HepG2 (cell line): Measurements from ENCODE around the gene SWI5. TPM values are rescaled to one million over a fixed set of nuclear protein-coding genes. Genes with fewer than 3 reads are reported as not detected.

Source experiments
- ATAC-seq: fragments of 200-7000 bp; cut with Tn5 transposase; 3 replicates; pipeline ENCODE4 v1.9.1; 2020; ENCODE audit warnings: mild to moderate bottlenecking, moderate library complexity
- BruUV-seq: library from RNA; stranded (reverse); fragments of 400-500 nt; replicated peaks from 2 replicates; lab custom pipeline; 2021; lab: Mats Ljungman, UMichigan
- CTCF ChIA-PET: fragments of 300-600 bp; formaldehyde crosslinking; extraction: SDS; loops from one replicate; lab custom pipeline; 2021; ENCODE audit warnings: low total read pairs, inconsistent platforms, low intra/inter-chr PET ratio; lab: Yijun Ruan, JAX
- POLR2A ChIA-PET: fragments of 350-600 bp; sonication (Branson Sonifier 250); formaldehyde crosslinking; loops from one replicate; lab custom pipeline; 2020; ENCODE audit warnings: antibody characterized with exemption, inconsistent platforms; lab: Yijun Ruan, JAX
- DNase-seq: peaks from one replicate; pipeline ENCODE4 v3.0.0-alpha.2; 2015; ENCODE audit warnings: low spot score
- FAIRE-seq: peaks from 3 replicates; lab custom pipeline; 2011; peaks lifted over from hg19 to GRCh38; lab: Jason Lieb, UNC
- H2AFZ ChIP-seq: one replicate; pipeline ENCODE4 v1.6.1; 2011; ENCODE audit warnings: low read length, inconsistent platforms
- H3K27ac ChIP-seq: fragments of 300-600 bp; 3 replicates; pipeline ENCODE4 v1.8.0; 2011; ENCODE audit warnings: mixed run types, mild to moderate bottlenecking, mixed read lengths, low read length, inconsistent platforms; ENCODE audit not compliant: insufficient read depth; ENCODE audit errors: extremely low read length
- H3K27me3 ChIP-seq, 2 experiments: fragments of 200-600 bp in 1 of 2; 2 replicates in 1 of 2; 3 replicates in 1 of 2; pipeline versions ENCODE4 v1.6.0 to v1.8.0; 2011; ENCODE audit warnings: low read length in 2 of 2, mild to moderate bottlenecking in 2 of 2, moderate library complexity in 2 of 2, inconsistent platforms in 1 of 2; ENCODE audit not compliant: insufficient read depth in 2 of 2, control insufficient read depth in 1 of 2
- H3K36me3 ChIP-seq, 2 experiments: fragments of 200-600 bp in 1 of 2; replicated peaks in 1 of 2; 2 replicates in 1 of 2; 3 replicates in 1 of 2; pipeline versions ENCODE4 v1.5.1 to v1.8.0; 2011; ENCODE audit warnings: low read length in 2 of 2, inconsistent platforms in 1 of 2; ENCODE audit not compliant: insufficient read depth in 2 of 2, control insufficient read depth in 1 of 2
- H3K4me1 ChIP-seq: 2 replicates; pipeline ENCODE4 v1.5.1; 2012; ENCODE audit warnings: low read length, inconsistent platforms; ENCODE audit not compliant: insufficient read depth
- H3K4me2 ChIP-seq: 2 replicates; pipeline ENCODE4 v1.6.0; 2011; ENCODE audit warnings: low read depth, low read length, inconsistent platforms
- H3K4me3 ChIP-seq, 3 experiments: fragments of 200-600 bp in 1 of 3; sonication (generic), shearing (Covaris generic) in 1 of 3; replicated peaks in 1 of 3; 2 replicates each; pipeline ENCODE4 v1.5.1; 2011 to 2016; ENCODE audit warnings: low read length in 3 of 3, inconsistent platforms in 2 of 3, low read depth in 2 of 3, mild to moderate bottlenecking in 2 of 3, control low read depth in 1 of 3, mixed read lengths in 1 of 3; ENCODE audit not compliant: insufficient read depth in 1 of 3
- H3K79me2 ChIP-seq: one replicate; pipeline ENCODE4 v1.6.1; 2011; ENCODE audit warnings: low read length, inconsistent platforms; ENCODE audit not compliant: insufficient read depth
- H3K9ac ChIP-seq: 2 replicates; pipeline ENCODE4 v1.6.0; 2011; ENCODE audit warnings: mild to moderate bottlenecking, low read depth, low read length, inconsistent platforms; ENCODE audit not compliant: insufficient read depth
- H3K9me3 ChIP-seq: 2 replicates; pipeline ENCODE4 v1.5.1; 2012; ENCODE audit warnings: mild to moderate bottlenecking, low read length
- H4K20me1 ChIP-seq: 2 replicates; pipeline ENCODE4 v1.6.0; 2011; ENCODE audit warnings: inconsistent platforms, mild to moderate bottlenecking, low read length, moderate library complexity; ENCODE audit not compliant: insufficient read depth
- ARID2 ChIP-seq: sonication (generic); formaldehyde crosslinking; IDR thresholded peaks from 2 replicates; pipeline ENCODE4 v1.8.1; 2022; ENCODE audit warnings: mild to moderate bottlenecking, missing genetic modification reagents, borderline replicate concordance
- KLF16 ChIP-seq, 2 experiments: sonication (generic) in 1 of 2; formaldehyde crosslinking in 1 of 2; IDR thresholded peaks; 2 replicates each; pipeline versions ENCODE4 v1.6.1 to v1.8.0; 2016 to 2023; ENCODE audit warnings: missing genetic modification reagents in 2 of 2, missing compliant biosample characterization in 1 of 2
- MAFG ChIP-seq: sonication (generic); formaldehyde crosslinking; IDR thresholded peaks from 2 replicates; pipeline ENCODE4 v1.5.1; 2020; ENCODE audit warnings: mild to moderate bottlenecking, missing genetic modification reagents
- POGK ChIP-seq: sonication (generic); formaldehyde crosslinking; conservative IDR thresholded peaks from 2 replicates; pipeline ENCODE4 v1.8.0; 2022; ENCODE audit warnings: mild to moderate bottlenecking, moderate library complexity, missing genetic modification reagents
- SAFB2 ChIP-seq: sonication (generic); formaldehyde crosslinking; IDR thresholded peaks from 2 replicates; pipeline ENCODE4 v1.5.1; 2020; ENCODE audit warnings: missing genetic modification reagents, low read depth, mild to moderate bottlenecking, borderline replicate concordance
- TBX2 ChIP-seq: sonication (generic); formaldehyde crosslinking; IDR thresholded peaks from 2 replicates; pipeline ENCODE4 v1.5.0; 2020; ENCODE audit warnings: missing genetic modification reagents, mild to moderate bottlenecking, borderline replicate concordance
- ZNF296 ChIP-seq: sonication (generic); formaldehyde crosslinking; conservative IDR thresholded peaks from 2 replicates; pipeline ENCODE4 v1.5.0; 2020; ENCODE audit warnings: mild to moderate bottlenecking, missing genetic modification reagents
- ZNF329 ChIP-seq: sonication (generic); formaldehyde crosslinking; IDR thresholded peaks from 2 replicates; pipeline ENCODE4 v1.9.0; 2021; ENCODE audit warnings: low read depth, mild to moderate bottlenecking, missing genetic modification reagents
- ZNF619 ChIP-seq: sonication (generic); formaldehyde crosslinking; IDR thresholded peaks from 2 replicates; pipeline ENCODE4 v1.4.0; 2020; ENCODE audit warnings: mild to moderate bottlenecking, missing genetic modification reagents
- ZNF709 ChIP-seq: sonication (generic); formaldehyde crosslinking; IDR thresholded peaks from 2 replicates; pipeline ENCODE4 v1.5.0; 2020; ENCODE audit warnings: mild to moderate bottlenecking, missing genetic modification reagents
- WGBS: methylation state at CpG from one replicate; pipeline ENCODE4 v1.1.6; 2017; ENCODE audit warnings: low lambda C conversion rate; 5-methylcytosine and 5-hydroxymethylcytosine counted together
- in situ Hi-C: cut with HindIII; loops from 2 replicates; pipeline ENCODE4 v1.10.0; 2017; ENCODE audit warnings: low pct_unique_long_range_greater_than_20kb; ENCODE audit not compliant: extremely low pct_ligation_motif_present
- intact Hi-C: fragments of 100-400 bp; cut with micrococcal nuclease; formaldehyde crosslinking; loops from one replicate; pipeline ENCODE4 v1.10.0; 2022; ENCODE audit not compliant: unreplicated experiment
- polyA plus RNA-seq, 8 experiments: library from polyadenylated mRNA; depleted of rRNA in 3 of 8; stranded (reverse) in 7 of 8; unstranded in 1 of 8; fragments of >200 nt; fragmentation: Illumina TruSeq in 4 of 8; extraction: Trizol in 4 of 8; gene quantifications; 2 replicates each; pipeline versions ENCODE4 v1.2.1 to v1.2.3, GENCODE V29; 2011 to 2016; ENCODE audit warnings: low read depth in 4 of 8, missing spikeins in 1 of 8, mixed read lengths in 1 of 8; ENCODE audit not compliant: insufficient read depth in 1 of 8
- total RNA-seq, 5 experiments: library from RNA; depleted of rRNA; stranded (reverse); fragments of >200 nt; fragmentation: Illumina TruSeq; extraction: Trizol; gene quantifications; 2 replicates each; pipeline ENCODE4 v1.2.3, GENCODE V29; 2016; ENCODE audit warnings: low read depth in 1 of 5
- TF ChIP-seq, protein P1 (sequence below): sonication (generic); formaldehyde crosslinking; IDR thresholded peaks from 2 replicates; pipeline ENCODE4 v1.4.0; 2020; ENCODE audit warnings: missing genetic modification reagents, borderline replicate concordance

SWI5 gene
- total and polyA plus RNA-seq, 2 of the 13 experiments (the other 11 are each of a cell fraction or from before 2014, with no cell fraction given), result 39.2 to 41.0 TPM

- TF ChIP-seq ZNF296 (no peak), SAFB2 (no peak), KLF16 (CRISPR knock-in tag; IDR thresholded peaks at IDR 0.05) (no peak), MAFG (no peak), ZNF709 (no peak), ARID2 (CRISPR knock-in tag) (no peak), ZNF329 (CRISPR knock-in tag) (no peak), ZNF619 (CRISPR knock-in tag) (no peak), POGK (CRISPR knock-in tag) (no peak), TBX2 (CRISPR knock-in tag) (no peak)
- TF ChIP-seq, protein P1, sequence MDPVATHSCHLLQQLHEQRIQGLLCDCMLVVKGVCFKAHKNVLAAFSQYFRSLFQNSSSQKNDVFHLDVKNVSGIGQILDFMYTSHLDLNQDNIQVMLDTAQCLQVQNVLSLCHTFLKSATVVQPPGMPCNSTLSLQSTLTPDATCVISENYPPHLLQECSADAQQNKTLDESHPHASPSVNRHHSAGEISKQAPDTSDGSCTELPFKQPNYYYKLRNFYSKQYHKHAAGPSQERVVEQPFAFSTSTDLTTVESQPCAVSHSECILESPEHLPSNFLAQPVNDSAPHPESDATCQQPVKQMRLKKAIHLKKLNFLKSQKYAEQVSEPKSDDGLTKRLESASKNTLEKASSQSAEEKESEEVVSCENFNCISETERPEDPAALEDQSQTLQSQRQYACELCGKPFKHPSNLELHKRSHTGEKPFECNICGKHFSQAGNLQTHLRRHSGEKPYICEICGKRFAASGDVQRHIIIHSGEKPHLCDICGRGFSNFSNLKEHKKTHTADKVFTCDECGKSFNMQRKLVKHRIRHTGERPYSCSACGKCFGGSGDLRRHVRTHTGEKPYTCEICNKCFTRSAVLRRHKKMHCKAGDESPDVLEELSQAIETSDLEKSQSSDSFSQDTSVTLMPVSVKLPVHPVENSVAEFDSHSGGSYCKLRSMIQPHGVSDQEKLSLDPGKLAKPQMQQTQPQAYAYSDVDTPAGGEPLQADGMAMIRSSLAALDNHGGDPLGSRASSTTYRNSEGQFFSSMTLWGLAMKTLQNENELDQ (CRISPR knock-in tag), result no peak
- no peaks in the 10 kb centered on the region for H4K20me1 ChIP-seq
- H3K36me3 ChIP-seq, result no peaks in the 10 kb centered on the region
- H3K27me3 ChIP-seq, result no peaks in the 10 kb centered on the region; a peak in 1 of 5 replicates
- H3K4me1 ChIP-seq, result peaks cover 35% of the 10 kb centered on the region
- DNase-seq, result no peak
- no peak overlapping the region for H2AFZ ChIP-seq
- no peaks in the 10 kb centered on the region for H3K9me3 ChIP-seq
- no peak overlapping the region for H3K27ac ChIP-seq
- ATAC-seq, result no peak
- intact Hi-C loops (no loop called here), in situ Hi-C loops (no loop called here)
- no TSS peak for BruUV-seq
- no peaks in the 10 kb centered on the region for H3K79me2 ChIP-seq
- no peak overlapping the region for H3K4me2 ChIP-seq
- 61% methylated on average over 16 of the region's 43 CpGs for WGBS
- POLR2A ChIA-PET, result interaction anchor here (0.9 to 1.1 kb wide), 2 partner anchors 25 to 54 kb away, joined by 3 to 4 read pairs; partner anchors contain the start of genes GOLGA2 and SWI5
- no peak for FAIRE-seq
- H3K4me3 ChIP-seq, result no peak overlapping the region
- no peak overlapping the region for H3K9ac ChIP-seq
- CTCF ChIA-PET, result no interaction called here
Observed at GRCh38 chr9:128250839-128251731, 25.0 kb upstream of the SWI5 start.
